Activated CD8-positive, alpha-beta T cell treated with anti-CD3 and anti-CD28 coated beads for 36 hours (primary cell): ENCODE measurements around the gene TBL1X. TPM values are rescaled to one million over a fixed set of nuclear protein-coding genes. Genes with fewer than 3 reads are reported as not detected.
A peak's percentile ranks its signal among the peaks of the same experiment; 100 is the strongest.

Experiments
- ATAC-seq: fragments of 200-7000 bp; cut with Tn5 transposase; one replicate; pipeline ENCODE4 v1.10.0; 2021; ENCODE audit warnings: mild to moderate bottlenecking, moderate library complexity
- CTCF ChIA-PET: fragments of 350-600 bp; sonication (Branson Sonifier 250); formaldehyde crosslinking; loops from one replicate; lab custom pipeline; 2021; ENCODE audit warnings: antibody characterized with exemption; lab: Charles Lee
- POLR2A ChIA-PET: fragments of 350-600 bp; sonication (Branson Sonifier 250); formaldehyde crosslinking; loops from one replicate; lab custom pipeline; 2021; ENCODE audit warnings: antibody characterized with exemption; lab: Charles Lee
- DNase-seq: peaks from one replicate; pipeline ENCODE4 v3.0.0-alpha.2; 2020
- H3K27ac Mint-ChIP-seq: one replicate; pipeline ENCODE4 v1.8.0; 2021; ENCODE audit warnings: mild to moderate bottlenecking, mixed read lengths
- H3K27me3 Mint-ChIP-seq: one replicate; pipeline ENCODE4 v1.8.0; 2021; ENCODE audit warnings: mixed read lengths
- H3K36me3 Mint-ChIP-seq: one replicate; pipeline ENCODE4 v1.8.0; 2021; ENCODE audit warnings: low read depth, mixed read lengths
- H3K4me1 Mint-ChIP-seq: one replicate; pipeline ENCODE4 v1.8.0; 2021; ENCODE audit warnings: low read depth, mixed read lengths
- H3K4me3 Mint-ChIP-seq: one replicate; pipeline ENCODE4 v1.8.0; 2021; ENCODE audit warnings: mild to moderate bottlenecking, moderate library complexity, mixed read lengths
- H3K9me3 Mint-ChIP-seq: one replicate; pipeline ENCODE4 v1.8.0; 2021; ENCODE audit warnings: mixed read lengths
- CTCF ChIP-seq: fragments of 200-600 bp; IDR thresholded peaks from one replicate; pipeline ENCODE4 v1.8.0; 2022; ENCODE audit warnings: antibody characterized with exemption, mild to moderate bottlenecking
- intact Hi-C: fragments of 100-400 bp; cut with micrococcal nuclease; formaldehyde crosslinking; loops from one replicate; pipeline ENCODE4 v1.10.0; 2022
- total RNA-seq, 2 experiments: library from RNA; stranded (reverse); gene quantifications; one replicate each; pipeline ENCODE4 v1.2.3, GENCODE V29; 2021

The TBL1X gene
- total RNA-seq, 2 experiments from 2014 or later, result 28.9 to 32.0 TPM

- H3K36me3 Mint-ChIP-seq, result peaks cover 21% of the 10 kb centered on the region
- ChIA-PET CTCF (no interaction called here), POLR2A (no interaction called here)
- TF ChIP-seq CTCF, result no peak
- intact Hi-C loops, result no loop called here
- no peaks in the 10 kb centered on the region for H3K9me3 Mint-ChIP-seq
- H3K4me3 Mint-ChIP-seq, result no peak overlapping the region
- no peaks in the 10 kb centered on the region for H3K27me3 Mint-ChIP-seq
- peaks cover 56% of the 10 kb centered on the region for H3K4me1 Mint-ChIP-seq
- ATAC-seq, result no peak
- DNase-seq, result no peak
- H3K27ac Mint-ChIP-seq, result no peak overlapping the region
Observed at GRCh38 chrX:9537781-9538180, 72.9 kb downstream of the TBL1X start.

- CTCF ChIA-PET, result no interaction called here
- TF ChIP-seq CTCF, result no peak
- Mint-ChIP-seq H3K27me3 (no peaks in the 10 kb centered on the region), H3K4me1 (peaks cover 48% of the 10 kb centered on the region), H3K9me3 (no peaks in the 10 kb centered on the region), H3K27ac (peak overlapping the region; percentile 16), H3K36me3 (peaks cover 21% of the 10 kb centered on the region), H3K4me3 (no peak overlapping the region)
- DNase-seq (no peak), ATAC-seq (no peak)
- POLR2A ChIA-PET, result no interaction called here
- intact Hi-C loops, result no loop called here
Observed at GRCh38 chrX:9538544-9539045, 73.7 kb downstream of the TBL1X start.

- intact Hi-C loops, result no loop called here
- CTCF ChIA-PET, result no interaction called here
- Mint-ChIP-seq H3K27me3 (no peaks in the 10 kb centered on the region), H3K4me1 (peaks cover 37% of the 10 kb centered on the region), H3K36me3 (peaks cover 21% of the 10 kb centered on the region), H3K27ac (peak overlapping the region; percentile 34), H3K4me3 (no peak overlapping the region), H3K9me3 (no peaks in the 10 kb centered on the region)
- no peak for TF ChIP-seq CTCF
- DNase-seq (peak; percentile 25), ATAC-seq (peak; percentile 45)
- POLR2A ChIA-PET, result no interaction called here
Observed at GRCh38 chrX:9539605-9540387, 74.9 kb downstream of the TBL1X start.

- intact Hi-C loops, result no loop called here
- TF ChIP-seq CTCF, result no peak
- Mint-ChIP-seq H3K4me1 (peaks cover 36% of the 10 kb centered on the region), H3K9me3 (no peaks in the 10 kb centered on the region), H3K27ac (no peak overlapping the region), H3K4me3 (no peak overlapping the region), H3K36me3 (peaks cover 19% of the 10 kb centered on the region), H3K27me3 (no peaks in the 10 kb centered on the region)
- ChIA-PET CTCF (no interaction called here), POLR2A (no interaction called here)
- ATAC-seq, result no peak
- DNase-seq, result no peak
Observed at GRCh38 chrX:9542106-9542760, 77.4 kb downstream of the TBL1X start.

GRCh38 chrX:9542761-9543111 is 77.9 kb downstream of the TBL1X start:
- intact Hi-C loops, result no loop called here
- DNase-seq (no peak), ATAC-seq (no peak)
- ChIA-PET POLR2A (no interaction called here), CTCF (no interaction called here)
- H3K4me1 Mint-ChIP-seq, result peaks cover 32% of the 10 kb centered on the region
- no peaks in the 10 kb centered on the region for H3K9me3 Mint-ChIP-seq
- H3K27me3 Mint-ChIP-seq, result no peaks in the 10 kb centered on the region
- TF ChIP-seq CTCF, result no peak
- no peak overlapping the region for H3K27ac Mint-ChIP-seq
- peaks cover 14% of the 10 kb centered on the region for H3K36me3 Mint-ChIP-seq
- H3K4me3 Mint-ChIP-seq, result no peak overlapping the region
